ENCODE measurements around the gene ALDH3B2.

GRCh38 chr11:67614730-67615714, 59.4 kb downstream of the ALDH3B2 start:
- peak; percentile 61 to 72 (median 66) for TF ChIP-seq CTCF (IDR thresholded peaks at IDR 0.05)
- no peak for TF ChIP-seq POLR2A (IDR thresholded peaks at IDR 0.05)
